Right cardiac atrium (tissue), 5 donors: Measurements from ENCODE around the gene ATP5MK. TPM values are rescaled to one million over a fixed set of nuclear protein-coding genes. Genes with fewer than 3 reads are reported as not detected.
A peak's percentile ranks its signal among the peaks of the same experiment; 100 is the strongest.
"Not testable (repeated sequence)": the region's sequence is repeated elsewhere in the genome, so short reads cannot be mapped to it uniquely, and the experiment has no call there.

Experiments used
- ATAC-seq, 2 donors: fragments of 200-7000 bp; cut with Tn5 transposase; one replicate each; pipeline versions ENCODE4 v1.8.0 to v1.9.1; 2020; ENCODE audit warnings: moderate library complexity in 2 of 2, mild to moderate bottlenecking in 1 of 2
- DNase-seq, 3 donors: peaks; one replicate each; pipeline ENCODE4 v3.0.0-alpha.2; 2020
- H3K27ac ChIP-seq: one replicate; pipeline ENCODE4 v1.5.1; 2013; ENCODE audit warnings: mild to moderate bottlenecking, low read length, control low read depth, moderate library complexity
- H3K27me3 ChIP-seq: one replicate; pipeline ENCODE4 v1.6.1; 2013; ENCODE audit not compliant: control insufficient read depth, insufficient read depth
- H3K4me1 ChIP-seq: one replicate; pipeline ENCODE4 v1.6.1; 2013; ENCODE audit warnings: low read length; ENCODE audit not compliant: control insufficient read depth, insufficient read depth
- H3K4me3 ChIP-seq: one replicate; pipeline ENCODE4 v1.5.1; 2013; ENCODE audit warnings: low read length, control low read depth
- H3K9me3 ChIP-seq: one replicate; pipeline ENCODE4 v1.6.1; 2013; ENCODE audit warnings: low read length; ENCODE audit not compliant: control insufficient read depth
- WGBS: extraction: QIAGEN DNeasy Blood & Tissue Kit; methylation state at CpG from one replicate; pipeline ENCODE4 v1.1.7; 2013; 5-methylcytosine and 5-hydroxymethylcytosine counted together
- intact Hi-C, 4 donors: fragments of 100-400 bp; cut with DNase I; formaldehyde crosslinking; loops; one replicate each; pipeline versions ENCODE4 v1.11.0 to v1.14.0; 2022 to 2023
- microRNA-seq, 2 donors: library from miRNA; unstranded; fragments of <30 nt; microRNA quantifications; one replicate each; pipeline ENCODE4 v1.2.0, GENCODE V29; 2020 to 2021
- polyA plus RNA-seq: library from polyadenylated mRNA; stranded (reverse); fragments of 200-250 nt; gene quantifications from one replicate; pipeline ENCODE4 v1.2.3, GENCODE V29; 2013
- total RNA-seq, 4 donors: library from RNA; stranded (reverse); fragmentation: NEBNext Ultra II Directional; extraction: Animal tissue kit (Norgen Biotek cat#: 25700); gene quantifications; one replicate each; pipeline ENCODE4 v1.2.1, GENCODE V29; 2021
- donor health status: healthy with polysubstance abuse.
- donor health status: DM: no; HTN: yes; CAD: no.
- donor health status: DM: no; HTN: no; CAD: no.
- donor health status: DM: no; HTN: yes; CAD: no; lungs with severe emphysema.
- donor health status: DM: yes; HTN: yes; CAD: no.

ATP5MK gene
- total and polyA plus RNA-seq, 5 donors: 819 to 3,797 (median 934) TPM

DNA sequence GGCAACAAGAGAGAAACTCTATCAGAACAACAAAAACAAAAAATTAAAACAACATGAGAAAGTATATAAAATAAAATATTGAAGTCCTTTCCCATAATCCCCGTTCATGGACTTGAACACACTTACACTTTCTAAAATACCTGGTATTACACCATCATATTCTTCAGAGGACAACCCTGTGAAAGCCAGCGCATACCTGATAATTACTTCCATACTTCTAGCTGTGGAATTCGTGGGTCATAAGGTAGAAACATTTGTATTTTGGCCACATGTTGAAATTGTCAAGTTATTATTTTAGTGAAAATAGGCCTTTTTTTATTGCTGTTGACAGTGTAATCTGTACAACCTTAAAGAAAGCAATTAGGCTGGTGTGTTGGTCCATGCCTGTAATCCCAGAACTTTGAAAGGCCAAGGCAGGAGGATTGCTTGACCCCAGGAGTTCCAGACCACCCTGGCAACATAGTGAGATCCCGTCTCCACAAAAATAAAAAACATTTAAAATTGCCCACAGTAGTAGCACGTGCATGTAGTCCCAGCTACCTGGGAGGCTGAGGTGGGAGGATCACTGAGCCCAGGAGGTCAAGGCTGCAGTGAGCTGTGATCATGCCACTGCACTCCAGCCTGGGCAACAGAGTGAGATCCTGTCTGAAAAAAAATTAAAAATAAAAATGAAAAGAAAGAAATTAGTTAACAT lies 40.2 kb downstream of the ATP5MK start:
- no peaks in the 10 kb centered on the region for H3K9me3 ChIP-seq
- H3K27ac ChIP-seq: no peak overlapping the region
- ATAC-seq (no peak), DNase-seq (no peak)
- intact Hi-C loops: no loop called here
- H3K27me3 ChIP-seq: no peaks in the 10 kb centered on the region
- H3K4me3 ChIP-seq: no peak overlapping the region
- H3K4me1 ChIP-seq: no peaks in the 10 kb centered on the region
- WGBS: 78% methylated on average over 5 of the region's 5 CpGs

DNA sequence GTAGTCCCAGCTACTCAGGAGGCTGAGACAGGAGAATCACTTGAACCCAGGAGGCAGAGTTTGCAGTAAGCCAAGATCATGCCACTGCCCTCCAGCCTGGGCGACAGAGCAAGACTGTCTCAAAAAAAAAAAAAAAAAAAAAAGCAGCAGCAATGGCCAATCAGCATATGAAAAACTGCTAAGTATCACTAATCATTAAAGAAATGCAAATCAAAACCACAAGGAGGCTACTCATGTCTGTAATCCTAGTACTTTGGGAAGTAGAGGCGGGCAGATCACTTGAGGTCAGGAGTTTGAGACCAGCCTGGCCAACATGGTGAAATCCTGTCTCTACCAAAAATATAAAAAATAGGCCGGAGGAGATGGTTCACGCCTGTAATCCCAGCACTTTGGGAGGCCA lies 41.7 kb downstream of the ATP5MK start:
- H3K27me3 ChIP-seq, H3K4me3 ChIP-seq, DNase-seq, ATAC-seq, H3K9me3 ChIP-seq, H3K27ac ChIP-seq, H3K4me1 ChIP-seq, intact Hi-C loops: not testable (repeated sequence)
- WGBS: 92% methylated on average over 4 of the region's 4 CpGs

DNA sequence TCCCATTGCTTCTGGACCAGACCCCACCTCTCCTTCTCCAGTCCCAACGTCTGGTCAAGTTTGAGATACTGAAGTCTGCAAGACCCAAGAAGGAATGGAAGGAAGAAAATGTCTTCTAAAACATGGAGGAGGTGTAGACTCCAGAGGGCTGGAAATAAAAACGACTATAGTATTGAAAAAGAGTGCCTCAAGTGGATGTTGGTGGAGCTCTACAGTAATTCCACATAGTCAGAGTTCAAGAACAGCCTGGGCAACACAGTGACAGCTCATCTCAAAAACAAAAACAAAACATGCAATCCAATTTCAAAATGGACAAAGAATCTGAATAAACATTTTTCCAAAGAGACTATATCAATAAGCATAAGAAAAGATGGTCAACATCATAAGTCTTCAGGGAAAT lies 43.0 kb downstream of the ATP5MK start:
- ATAC-seq (no peak), DNase-seq (no peak)
- no peaks in the 10 kb centered on the region for H3K9me3 ChIP-seq
- WGBS: 42% methylated on average over 2 of the region's 2 CpGs
- intact Hi-C loops: no loop called here
- H3K27ac ChIP-seq: no peak overlapping the region
- no peaks in the 10 kb centered on the region for H3K27me3 ChIP-seq
- H3K4me3 ChIP-seq: no peak overlapping the region
- no peaks in the 10 kb centered on the region for H3K4me1 ChIP-seq

- Histone ChIP-seq H3K4me3 (peak within 1 kb of the TSS; percentile 74), H3K27me3 (no peaks in the 10 kb centered on the region), H3K4me1 (no peaks in the 10 kb centered on the region), H3K9me3 (no peaks in the 10 kb centered on the region), H3K27ac (peak within 1 kb of the TSS; percentile 42)
- intact Hi-C loops: no loop called here
- WGBS: under 1% methylated on average over 82 of the region's 82 CpGs
- peak; percentile 98 for ATAC-seq
- peak; percentile 85 to 94 (median 94) for DNase-seq
These were observed 45.6 kb downstream of the ATP5MK start, which contains the start of gene PCGF6 for GRCh38 chr10:103350517-103351260. Gene PCGF6, minus strand, starts transcription at chr10:103351140. Its CDS starts 74 bp downstream, at chr10:103351066.

GRCh38 chr10:103350175-103350516 lies 46.1 kb downstream of the ATP5MK start:
- Histone ChIP-seq H3K27me3 (no peaks in the 10 kb centered on the region), H3K9me3 (no peaks in the 10 kb centered on the region), H3K4me1 (no peaks in the 10 kb centered on the region), H3K27ac (peak overlapping the region; percentile 42), H3K4me3 (peak overlapping the region; percentile 74)
- DNase-seq: no peak
- intact Hi-C loops: no loop called here
- WGBS: 56% methylated on average over 16 of the region's 16 CpGs
- ATAC-seq: no peak

Small RNA genes within 50 kb of the gene (microRNA-seq; reads per million reads assigned to microRNA genes)
- gene MIR1307: 698 to 1,505 reads per million in 2 donors

Other genes starting within 250 kb of the ATP5MK start
- 10 to 100 TPM; 34.7 to 46.1 (median 39.4) TPM for gene NT5C2, start 203.2 kb downstream of the ATP5MK start, total RNA-seq
- 23.3 TPM for gene NT5C2, start 203.2 kb downstream of the ATP5MK start, polyA plus RNA-seq
- gene RPEL1, start 150.6 kb downstream of the ATP5MK start, total RNA-seq: not detected
- not detected for gene RPEL1, start 150.6 kb downstream of the ATP5MK start, polyA plus RNA-seq
- not detected for gene INA, start 119.3 kb downstream of the ATP5MK start, total RNA-seq
- 0.16 TPM for gene INA, start 119.3 kb downstream of the ATP5MK start, polyA plus RNA-seq
- gene PCGF6, start 45.3 kb downstream of the ATP5MK start, total RNA-seq: 1 to 10 TPM; 6.6 to 8.6 (median 7.0) TPM
- 5.5 TPM for gene PCGF6, start 45.3 kb downstream of the ATP5MK start, polyA plus RNA-seq
- 1 to 10 TPM; 1.6 to 2.9 (median 2.0) TPM for gene TAF5, start 28.5 kb downstream of the ATP5MK start, total RNA-seq
- 1.5 TPM for gene TAF5, start 28.5 kb downstream of the ATP5MK start, polyA plus RNA-seq
- gene PDCD11, start 151 bp upstream of the ATP5MK start, total RNA-seq: 10 to 100 TPM in 3 of 4 donors, 1 to 10 TPM in 1; 9.4 to 15.7 (median 12.1) TPM
- 7.6 TPM for gene PDCD11, start 151 bp upstream of the ATP5MK start, polyA plus RNA-seq
- 10 to 100 TPM; 24.6 to 31.9 (median 30.3) TPM for gene CALHM2, start 55.9 kb upstream of the ATP5MK start, total RNA-seq
- gene CALHM2, start 55.9 kb upstream of the ATP5MK start, polyA plus RNA-seq: 22.1 TPM
- gene CALHM1, start 62.4 kb upstream of the ATP5MK start, total RNA-seq: not detected
- gene CALHM1, start 62.4 kb upstream of the ATP5MK start, polyA plus RNA-seq: not detected
- not detected for gene CALHM3, start 82.8 kb upstream of the ATP5MK start, total RNA-seq
- gene CALHM3, start 82.8 kb upstream of the ATP5MK start, polyA plus RNA-seq: not detected
- gene NEURL1, start 97.2 kb upstream of the ATP5MK start, total RNA-seq: under 1 TPM; 0.11 to 0.20 (median 0.14) TPM
- gene NEURL1, start 97.2 kb upstream of the ATP5MK start, polyA plus RNA-seq: 0.16 TPM